GM12801 (cell line): ENCODE measurements around the gene AK3.

Experiments
- TF ChIP-seq, protein P1 (sequence below): IDR thresholded peaks from one replicate; pipeline ENCODE4 v1.5.1; 2011; ENCODE audit warnings: control low read depth; ENCODE audit not compliant: insufficient read length; ENCODE audit errors: extremely low read depth

Gene AK3

DNA sequence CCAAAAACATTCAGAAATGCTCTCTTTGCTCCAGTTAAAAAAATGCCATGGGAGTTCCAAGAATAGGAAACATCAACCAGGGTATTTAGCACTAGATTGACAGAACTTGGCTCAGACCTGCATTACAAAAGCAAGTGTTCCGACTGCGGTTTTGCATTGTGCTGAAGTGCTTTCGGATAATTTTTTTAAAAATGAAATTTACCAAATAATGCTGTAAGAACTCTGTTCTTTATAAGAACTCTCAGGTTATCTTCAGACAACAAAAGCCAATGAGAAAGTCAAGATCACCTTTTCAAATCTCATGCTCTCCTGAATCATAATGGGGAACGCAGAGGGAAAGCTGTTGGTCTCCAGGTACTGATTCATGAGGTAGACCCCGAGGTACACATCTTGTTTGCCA lies 79.4 kb downstream of the AK3 start:
- TF ChIP-seq, protein P1, sequence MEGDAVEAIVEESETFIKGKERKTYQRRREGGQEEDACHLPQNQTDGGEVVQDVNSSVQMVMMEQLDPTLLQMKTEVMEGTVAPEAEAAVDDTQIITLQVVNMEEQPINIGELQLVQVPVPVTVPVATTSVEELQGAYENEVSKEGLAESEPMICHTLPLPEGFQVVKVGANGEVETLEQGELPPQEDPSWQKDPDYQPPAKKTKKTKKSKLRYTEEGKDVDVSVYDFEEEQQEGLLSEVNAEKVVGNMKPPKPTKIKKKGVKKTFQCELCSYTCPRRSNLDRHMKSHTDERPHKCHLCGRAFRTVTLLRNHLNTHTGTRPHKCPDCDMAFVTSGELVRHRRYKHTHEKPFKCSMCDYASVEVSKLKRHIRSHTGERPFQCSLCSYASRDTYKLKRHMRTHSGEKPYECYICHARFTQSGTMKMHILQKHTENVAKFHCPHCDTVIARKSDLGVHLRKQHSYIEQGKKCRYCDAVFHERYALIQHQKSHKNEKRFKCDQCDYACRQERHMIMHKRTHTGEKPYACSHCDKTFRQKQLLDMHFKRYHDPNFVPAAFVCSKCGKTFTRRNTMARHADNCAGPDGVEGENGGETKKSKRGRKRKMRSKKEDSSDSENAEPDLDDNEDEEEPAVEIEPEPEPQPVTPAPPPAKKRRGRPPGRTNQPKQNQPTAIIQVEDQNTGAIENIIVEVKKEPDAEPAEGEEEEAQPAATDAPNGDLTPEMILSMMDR, result no peak

DNA sequence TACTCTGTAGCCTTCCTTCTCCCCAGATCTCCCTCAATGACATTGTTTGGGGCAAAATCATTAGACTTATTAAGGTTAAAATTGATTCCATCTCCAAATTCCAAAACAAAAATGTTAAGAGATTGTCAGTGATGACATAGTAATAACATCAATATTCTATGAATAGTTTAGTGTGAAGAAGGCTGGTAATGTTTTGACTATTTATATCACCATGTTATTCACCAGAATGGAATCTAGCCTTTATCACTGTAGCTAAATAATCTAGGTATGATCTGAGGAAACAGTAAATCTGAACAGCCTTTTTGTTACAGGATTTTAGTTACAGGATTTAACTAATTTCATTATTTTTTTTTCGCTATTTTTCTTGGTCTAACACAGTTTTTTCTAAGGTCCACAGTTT lies 79.8 kb downstream of the AK3 start:
- TF ChIP-seq, protein P1, result no peak
